Endothelial cell of umbilical vein (primary cell): ENCODE results near the gene RNU5B-1. TPM values are rescaled to one million over a fixed set of nuclear protein-coding genes. Genes with fewer than 3 reads are reported as not detected.

Experiments used
- BruUV-seq: library from RNA; stranded (reverse); fragments of 400-500 nt; replicated peaks from 2 replicates; lab custom pipeline; 2021; lab: Mats Ljungman, UMichigan
- CTCF ChIA-PET: fragments of 300-600, 350-600 bp; sonication (Branson Sonifier 250); formaldehyde crosslinking; loops from one replicate; lab custom pipeline; 2021; ENCODE audit warnings: antibody characterized with exemption, inconsistent platforms; lab: Charles Lee
- POLR2A ChIA-PET: fragments of 300-600, 350-600 bp; sonication (Branson Sonifier 250); formaldehyde crosslinking; loops from one replicate; lab custom pipeline; 2021; ENCODE audit warnings: antibody characterized with exemption, inconsistent platforms; lab: Charles Lee
- DNase-seq: peaks from one replicate; pipeline ENCODE4 v3.0.0-alpha.2; 2011; ENCODE audit warnings: low read depth, low spot score
- FAIRE-seq: peaks from 2 replicates; lab custom pipeline; 2011; peaks lifted over from hg19 to GRCh38; lab: Jason Lieb, UNC
- H2AFZ ChIP-seq: 2 replicates; pipeline ENCODE4 v1.6.0; 2012; ENCODE audit warnings: low read depth, low read length, control low read depth, inconsistent platforms
- H3K27ac ChIP-seq: 2 replicates; pipeline ENCODE4 v1.5.1; 2011; ENCODE audit warnings: low read depth, mild to moderate bottlenecking, control low read depth, low read length, moderate library complexity; ENCODE audit not compliant: insufficient read depth
- H3K27me3 ChIP-seq, 2 experiments: 2 replicates each; pipeline versions ENCODE4 v1.6.0 to v1.6.1; 2011; ENCODE audit warnings: low read length in 2 of 2, mixed read lengths in 1 of 2; ENCODE audit not compliant: control insufficient read depth in 2 of 2, insufficient read depth in 2 of 2
- H3K36me3 ChIP-seq, 2 experiments: 2 replicates in 1 of 2; 3 replicates in 1 of 2; pipeline ENCODE4 v1.5.1; 2011; ENCODE audit warnings: low read length in 2 of 2, mild to moderate bottlenecking in 1 of 2, moderate library complexity in 1 of 2; ENCODE audit not compliant: control insufficient read depth in 2 of 2, insufficient read depth in 2 of 2; ENCODE audit errors: extremely low read depth in 1 of 2
- H3K4me1 ChIP-seq: 3 replicates; pipeline ENCODE4 v1.5.1; 2011; ENCODE audit warnings: mild to moderate bottlenecking, low read length; ENCODE audit not compliant: control insufficient read depth, insufficient read depth; ENCODE audit errors: extremely low read depth
- H3K4me2 ChIP-seq: 2 replicates; pipeline ENCODE4 v1.6.1; 2011; ENCODE audit warnings: low read length, control low read depth, mixed read lengths; ENCODE audit not compliant: insufficient read depth
- H3K4me3 ChIP-seq, 3 experiments: fragments of 200-600 bp in 1 of 3; sonication (generic), shearing (Covaris generic) in 1 of 3; replicated peaks in 1 of 3; 2 replicates each; pipeline ENCODE4 v1.5.1; 2011 to 2016; ENCODE audit warnings: control low read depth in 3 of 3, low read length in 3 of 3, mild to moderate bottlenecking in 2 of 3, inconsistent platforms in 1 of 3, low read depth in 1 of 3, moderate library complexity in 1 of 3; ENCODE audit not compliant: insufficient read depth in 1 of 3
- H3K79me2 ChIP-seq: 2 replicates; pipeline ENCODE4 v1.6.0; 2012; ENCODE audit warnings: low read length, inconsistent platforms; ENCODE audit not compliant: control insufficient read depth, insufficient read depth
- H3K9ac ChIP-seq: replicated peaks from 2 replicates; pipeline ENCODE3; 2011; ENCODE audit warnings: low read length, control low read depth; ENCODE audit not compliant: insufficient read depth; ENCODE audit errors: extremely low read depth
- H3K9me1 ChIP-seq: replicated peaks from 3 replicates; pipeline ENCODE4 v1.6.0; 2011; ENCODE audit warnings: mild to moderate bottlenecking, low read length; ENCODE audit not compliant: control insufficient read depth, insufficient read depth; ENCODE audit errors: extremely low read depth
- H3K9me3 ChIP-seq: replicated peaks from 2 replicates; pipeline ENCODE4 v1.5.1; 2012; ENCODE audit warnings: low read length, inconsistent platforms; ENCODE audit not compliant: control insufficient read depth, insufficient read depth
- H4K20me1 ChIP-seq: replicated peaks from 2 replicates; pipeline ENCODE3; 2011; ENCODE audit warnings: mild to moderate bottlenecking, low read length; ENCODE audit not compliant: control insufficient read depth, insufficient read depth; ENCODE audit errors: extremely low read depth
- EZH2 ChIP-seq: IDR thresholded peaks from 2 replicates; pipeline ENCODE4 v1.6.1; 2012; ENCODE audit warnings: borderline replicate concordance, low read depth, mild to moderate bottlenecking, moderate library complexity, low read length, inconsistent platforms; ENCODE audit not compliant: severe bottlenecking
- FOS ChIP-seq: IDR thresholded peaks from 2 replicates; pipeline ENCODE4 v1.6.1; 2011; ENCODE audit warnings: mild to moderate bottlenecking, low read length, moderate library complexity, borderline replicate concordance; ENCODE audit not compliant: insufficient read depth
- GATA2 ChIP-seq: IDR thresholded peaks from 2 replicates; pipeline ENCODE4 v1.7.0; 2011; ENCODE audit warnings: low read depth, mild to moderate bottlenecking, moderate library complexity, mixed read lengths, low read length; ENCODE audit not compliant: insufficient read length, insufficient read depth
- JUN ChIP-seq: IDR thresholded peaks from 2 replicates; pipeline ENCODE4 v1.6.1; 2011; ENCODE audit warnings: borderline replicate concordance, low read depth; ENCODE audit not compliant: insufficient read length, insufficient read depth
- MYC ChIP-seq: IDR thresholded peaks from one replicate; pipeline ENCODE4 v1.6.1; 2011; ENCODE audit warnings: mild to moderate bottlenecking, low read depth, low read length
- POLR2A ChIP-seq: IDR thresholded peaks from 2 replicates; pipeline ENCODE4 v1.6.1; 2012; ENCODE audit warnings: low read depth, mild to moderate bottlenecking, control low read depth, low read length
- POLR2AphosphoS5 ChIP-seq: IDR thresholded peaks from 2 replicates; pipeline ENCODE4 v1.6.1; 2012; ENCODE audit warnings: low read depth, mild to moderate bottlenecking, control low read depth, low read length, moderate library complexity; ENCODE audit not compliant: insufficient read depth
- dilution Hi-C: fragments of 300-500 bp; cut with MboI; formaldehyde crosslinking; loops from one replicate; pipeline ENCODE4 v1.15.0; 2019; ENCODE audit warnings: low sequenced_read_pairs; ENCODE audit not compliant: extremely low pct_ligation_motif_present
- intact Hi-C: fragments of 100-400 bp; cut with micrococcal nuclease; formaldehyde crosslinking; loops from one replicate; pipeline ENCODE4 v1.10.0; 2022
- polyA plus RNA-seq, 4 experiments: library from polyadenylated mRNA; depleted of rRNA in 3 of 4; stranded (reverse) in 3 of 4; unstranded in 1 of 4; fragments of >200 nt; gene quantifications; 2 replicates each; pipeline versions ENCODE4 v1.2.1 to v1.2.3, GENCODE V29; 2011 to 2012; ENCODE audit warnings: missing spikeins in 1 of 4
- total RNA-seq: library from RNA; stranded (reverse); gene quantifications from 2 replicates; pipeline ENCODE4 v1.2.3, GENCODE V29; 2021
- TF ChIP-seq, protein P1 (sequence below), 2 donors: IDR thresholded peaks; 1 replicate in 1 of 2; 2 replicates in 1 of 2; pipeline ENCODE4 v1.5.1; 2011; ENCODE audit warnings: low read length in 2 of 2, mild to moderate bottlenecking in 2 of 2, moderate library complexity in 2 of 2, control low read depth in 1 of 2, inconsistent platforms in 1 of 2, low read depth in 1 of 2; ENCODE audit not compliant: insufficient read depth in 1 of 2; ENCODE audit errors: extremely low read depth in 1 of 2
- TF ChIP-seq, protein P2 (sequence below): IDR thresholded peaks from 2 replicates; pipeline ENCODE4 v1.6.1; 2011; ENCODE audit not compliant: insufficient read depth, insufficient read length

The RNU5B-1 gene
- total and polyA plus RNA-seq, 2 donors (not counting 3 experiments of a cell fraction or from before 2014, with no cell fraction given): not detected

DNA sequence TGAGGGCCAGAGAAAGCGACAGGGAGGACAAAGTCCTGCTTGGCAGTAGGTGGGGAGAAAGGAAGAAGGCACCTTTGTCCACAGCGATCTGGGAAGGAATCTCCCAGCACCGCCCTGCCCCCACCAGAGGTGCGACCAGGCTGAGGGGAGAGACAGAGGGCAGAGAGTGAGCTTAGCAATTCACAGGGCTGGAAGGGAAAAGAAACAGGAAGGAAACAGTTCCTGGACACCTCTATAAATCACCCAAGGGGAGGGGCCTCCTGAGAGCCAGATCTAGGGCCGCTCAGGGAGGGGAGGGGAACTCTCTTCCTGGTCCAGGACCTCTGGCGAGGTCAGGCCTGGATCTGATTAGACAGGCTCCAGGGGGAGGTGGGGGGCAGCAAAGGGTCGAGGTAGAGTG is 35.4 kb downstream of the RNU5B-1 start:
- Histone ChIP-seq H3K4me1 (peaks cover 4% of the 10 kb centered on the region), H3K9me1 (no peaks in the 10 kb centered on the region), H3K4me2 (no peak overlapping the region), H3K36me3 (no peaks in the 10 kb centered on the region), H3K27ac (no peak overlapping the region), H3K9me3 (no peaks in the 10 kb centered on the region), H3K27me3 (peaks cover 0 to 5% of the 10 kb centered on the region in 2 experiments), H3K4me3 (no peak overlapping the region), H2AFZ (no peak overlapping the region), H4K20me1 (no peaks in the 10 kb centered on the region), H3K79me2 (no peaks in the 10 kb centered on the region), H3K9ac (no peak overlapping the region)
- intact Hi-C loops: no loop called here
- BruUV-seq: no TSS peak
- dilution Hi-C loops: no loop called here
- ChIA-PET CTCF (interaction anchor here (1.9 kb wide), 2 partner anchors 45 to 60 kb away, joined by 6 read pairs; no protein-coding TSS in a partner anchor), POLR2A (interaction anchor here (1.2 kb wide), 1 partner anchor 18 kb away, joined by 3 read pairs; no protein-coding TSS in a partner anchor)
- no peak for TF ChIP-seq POLR2AphosphoS5
- TF ChIP-seq JUN: no peak
- TF ChIP-seq, protein P1, sequence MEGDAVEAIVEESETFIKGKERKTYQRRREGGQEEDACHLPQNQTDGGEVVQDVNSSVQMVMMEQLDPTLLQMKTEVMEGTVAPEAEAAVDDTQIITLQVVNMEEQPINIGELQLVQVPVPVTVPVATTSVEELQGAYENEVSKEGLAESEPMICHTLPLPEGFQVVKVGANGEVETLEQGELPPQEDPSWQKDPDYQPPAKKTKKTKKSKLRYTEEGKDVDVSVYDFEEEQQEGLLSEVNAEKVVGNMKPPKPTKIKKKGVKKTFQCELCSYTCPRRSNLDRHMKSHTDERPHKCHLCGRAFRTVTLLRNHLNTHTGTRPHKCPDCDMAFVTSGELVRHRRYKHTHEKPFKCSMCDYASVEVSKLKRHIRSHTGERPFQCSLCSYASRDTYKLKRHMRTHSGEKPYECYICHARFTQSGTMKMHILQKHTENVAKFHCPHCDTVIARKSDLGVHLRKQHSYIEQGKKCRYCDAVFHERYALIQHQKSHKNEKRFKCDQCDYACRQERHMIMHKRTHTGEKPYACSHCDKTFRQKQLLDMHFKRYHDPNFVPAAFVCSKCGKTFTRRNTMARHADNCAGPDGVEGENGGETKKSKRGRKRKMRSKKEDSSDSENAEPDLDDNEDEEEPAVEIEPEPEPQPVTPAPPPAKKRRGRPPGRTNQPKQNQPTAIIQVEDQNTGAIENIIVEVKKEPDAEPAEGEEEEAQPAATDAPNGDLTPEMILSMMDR (IDR thresholded peaks at IDR 0.05; ENCODE audit: extremely low read depth in 1 of 2, insufficient read depth in 1 of 2, low read depth in 1 of 2, low read length in 2 of 2): no peak
- TF ChIP-seq, protein P2, sequence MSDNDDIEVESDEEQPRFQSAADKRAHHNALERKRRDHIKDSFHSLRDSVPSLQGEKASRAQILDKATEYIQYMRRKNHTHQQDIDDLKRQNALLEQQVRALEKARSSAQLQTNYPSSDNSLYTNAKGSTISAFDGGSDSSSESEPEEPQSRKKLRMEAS: no peak
- TF ChIP-seq EZH2: no peak
- TF ChIP-seq MYC: no peak
- TF ChIP-seq POLR2A: no peak
- TF ChIP-seq GATA2: no peak
- no peak for TF ChIP-seq FOS
- FAIRE-seq (no peak), DNase-seq (no peak)
